Kasumi-1 (cell line): ENCODE measurements around the gene NADK.
"Not testable (repeated sequence)": the region's sequence is repeated elsewhere in the genome, so short reads cannot be mapped to it uniquely, and the experiment has no call there.

Source experiments
- DNase-seq, 2 experiments: peaks; one replicate each; lab custom pipeline; 2025; lab: John Stamatoyannopoulos, UW

NADK gene

DNA sequence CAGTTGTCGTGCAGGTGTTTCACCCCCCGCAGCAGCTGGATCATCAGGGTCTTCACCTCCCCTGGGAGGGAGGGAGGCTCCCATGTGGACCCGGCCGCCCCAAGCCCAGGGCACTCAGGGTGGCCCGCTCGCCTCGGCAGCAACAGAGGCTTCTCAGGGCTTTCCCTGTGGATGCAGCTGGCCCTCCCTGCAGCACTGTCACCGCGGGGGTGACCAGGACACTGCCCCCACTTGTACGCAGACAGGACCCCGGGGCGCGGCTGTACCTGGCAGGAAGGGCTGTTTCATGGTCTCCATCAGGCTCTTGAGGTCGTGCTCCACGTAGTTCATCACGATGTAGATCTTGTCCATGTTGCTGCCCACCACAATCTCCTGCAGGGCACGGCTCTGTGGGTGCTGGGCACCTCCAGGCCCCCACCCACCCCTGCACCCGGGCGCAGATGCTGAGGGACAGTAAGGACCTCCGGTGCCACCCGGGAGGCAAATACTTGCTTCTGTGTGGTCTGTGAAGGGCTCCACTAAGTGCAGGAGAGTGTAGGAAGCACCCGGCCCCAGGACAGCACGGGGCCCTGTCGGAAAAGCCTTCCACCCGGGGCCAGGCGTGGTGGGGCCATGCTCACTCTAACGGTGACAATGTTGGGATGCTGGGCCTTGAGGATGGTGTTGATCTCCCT, 73.8 kb downstream of the NADK start:
- DNase-seq, result not testable (repeated sequence)

DNA sequence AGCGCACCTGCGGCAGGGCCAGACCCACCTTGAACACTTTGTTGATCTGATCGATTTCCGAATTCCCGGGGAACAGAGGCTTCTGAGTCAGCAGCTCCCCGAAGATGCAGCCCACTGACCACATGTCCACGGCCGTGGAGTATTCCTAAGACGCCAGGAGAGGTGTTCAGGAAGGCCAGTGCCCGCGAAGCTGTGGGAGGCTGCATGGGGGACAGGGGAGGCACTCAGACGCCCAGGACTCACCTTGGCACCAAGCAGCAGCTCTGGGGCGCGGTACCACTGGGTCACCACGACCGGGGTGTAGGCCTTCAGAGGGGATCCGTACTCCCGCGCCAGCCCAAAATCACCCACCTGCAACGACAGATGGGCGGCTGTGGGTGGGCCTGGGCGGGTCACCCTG, 74.5 kb downstream of the NADK start:
- no peak for DNase-seq

GRCh38 chr1:1702506-1702905, 75.8 kb downstream of the NADK start:
- not testable (repeated sequence) for DNase-seq
